ENCODE measurements around the gene VWA1.
"Not testable (repeated sequence)": the region's sequence is repeated elsewhere in the genome, so short reads cannot be mapped to it uniquely, and the experiment has no call there.

The VWA1 gene

GRCh38 chr1:1435911-1436629 is 580 bp downstream of the VWA1 start:
- no peak for DNase-seq (ENCODE audit: low read depth)

- DNase-seq (ENCODE audit: low read depth): no peak
Measured at GRCh38 chr1:1436630-1437032, 1.1 kb downstream of the VWA1 start.

- no peak for DNase-seq (ENCODE audit: low read depth)
Measured at GRCh38 chr1:1437033-1437903, 1.8 kb downstream of the VWA1 start.

- no peak for DNase-seq (ENCODE audit: low read depth)
Measured at GRCh38 chr1:1437904-1438376, 2.5 kb downstream of the VWA1 start.

- DNase-seq (ENCODE audit: low read depth): no peak
Measured at GRCh38 chr1:1438531-1439381, 3.3 kb downstream of the VWA1 start.

- DNase-seq (ENCODE audit: low read depth): no peak
Measured at GRCh38 chr1:1439546-1440261, 4.2 kb downstream of the VWA1 start.

GRCh38 chr1:1440262-1441001 is 4.9 kb downstream of the VWA1 start:
- DNase-seq (ENCODE audit: low read depth): no peak

GRCh38 chr1:1441002-1441888 is 5.8 kb downstream of the VWA1 start:
- DNase-seq (ENCODE audit: low read depth): no peak

GRCh38 chr1:1442069-1442770 is 6.7 kb downstream of the VWA1 start:
- no peak for DNase-seq (ENCODE audit: low read depth)

- DNase-seq (ENCODE audit: low read depth): not testable (repeated sequence)
Measured at GRCh38 chr1:1446631-1447030, 11.1 kb downstream of the VWA1 start.

- no peak for DNase-seq (ENCODE audit: low read depth)
Measured at GRCh38 chr1:1449099-1449739, 13.7 kb downstream of the VWA1 start, which contains the start of gene ATAD3C. ATAD3C (plus strand) TSS chr1:1449689; CDS start chr1:1450684, 995 bp downstream.

GRCh38 chr1:1450616-1451015 is 15.1 kb downstream of the VWA1 start:
- not testable (repeated sequence) for DNase-seq (ENCODE audit: low read depth)

GRCh38 chr1:1451696-1452364 is 16.3 kb downstream of the VWA1 start:
- no peak for DNase-seq (ENCODE audit: low read depth)

GRCh38 chr1:1452365-1452739 is 16.9 kb downstream of the VWA1 start:
- DNase-seq (ENCODE audit: low read depth): not testable (repeated sequence)

GRCh38 chr1:1452882-1453281 is 17.4 kb downstream of the VWA1 start:
- DNase-seq (ENCODE audit: low read depth): no peak

GRCh38 chr1:1454286-1455056 is 19.0 kb downstream of the VWA1 start:
- not testable (repeated sequence) for DNase-seq (ENCODE audit: low read depth)

- no peak for DNase-seq (ENCODE audit: low read depth)
Measured at GRCh38 chr1:1455366-1455884, 19.9 kb downstream of the VWA1 start.
